Esophagus muscularis mucosa (tissue), 4 donors: ENCODE results near the gene KCNIP3. TPM values are rescaled to one million over a fixed set of nuclear protein-coding genes. Genes with fewer than 3 reads are reported as not detected.
"Not testable (repeated sequence)": the region's sequence is repeated elsewhere in the genome, so short reads cannot be mapped to it uniquely, and the experiment has no call there.

Source experiments
- DNase-seq: peaks from one replicate; pipeline ENCODE4 v3.0.0-alpha.2; 2017; ENCODE audit errors: extremely low spot score
- H3K27ac ChIP-seq, 4 donors: fragments of 200-600 bp; sonication (generic); replicated peaks in 1 of 4; 1 replicate in 3 of 4; 2 replicates in 1 of 4; pipeline ENCODE4 v1.5.1; 2016 to 2019; ENCODE audit warnings: mild to moderate bottlenecking in 1 of 4
- H3K27me3 ChIP-seq, 4 donors: fragments of 200-600 bp; sonication (generic); one replicate each; pipeline versions ENCODE4 v1.5.1 to v1.6.0; 2016 to 2019
- H3K36me3 ChIP-seq, 4 donors: fragments of 200-600 bp; sonication (generic); one replicate each; pipeline ENCODE4 v1.5.1; 2016 to 2019
- H3K4me1 ChIP-seq, 4 donors: fragments of 200-600 bp; sonication (generic); one replicate each; pipeline ENCODE4 v1.5.1; 2016 to 2019
- H3K4me3 ChIP-seq, 4 donors: fragments of 200-600 bp; sonication (generic); 1 replicate in 2 of 4; 2 replicates in 2 of 4; pipeline ENCODE4 v1.5.1; 2016 to 2019; ENCODE audit warnings: mild to moderate bottlenecking in 4 of 4, moderate library complexity in 1 of 4
- H3K9me3 ChIP-seq, 4 donors: fragments of 200-600 bp; sonication (generic); 1 replicate in 3 of 4; 2 replicates in 1 of 4; pipeline ENCODE4 v1.5.1; 2016 to 2019
- EP300 ChIP-seq: sonication (generic); formaldehyde crosslinking; IDR thresholded peaks from one replicate; pipeline ENCODE4 v1.6.1; 2017; ENCODE audit warnings: antibody characterized with exemption
- POLR2A ChIP-seq: fragments of 450-650 bp; IDR thresholded peaks from one replicate; pipeline ENCODE4 v1.6.1; 2017; ENCODE audit warnings: antibody characterized with exemption, moderate library complexity, mild to moderate bottlenecking, low read depth
- POLR2AphosphoS5 ChIP-seq, 2 donors: sonication (generic); formaldehyde crosslinking; IDR thresholded peaks; one replicate each; pipeline ENCODE4 v1.6.1; 2017; ENCODE audit warnings: antibody characterized with exemption in 2 of 2
- WGBS: methylation state at CpG from one replicate; pipeline ENCODE4 v1.1.5; 2018; 5-methylcytosine and 5-hydroxymethylcytosine counted together
- intact Hi-C: fragments of 100-400 bp; cut with DNase I; formaldehyde crosslinking; loops from one replicate; pipeline ENCODE4 v1.15.1; 2023
- total RNA-seq, 4 donors: library from RNA; depleted of rRNA; stranded (reverse); fragments of >200 nt; gene quantifications; one replicate each; pipeline versions ENCODE4 v1.1.0 to v1.2.1, GENCODE V29; 2016
- TF ChIP-seq, protein P1 (sequence below), 3 experiments: fragments of 200-600 bp in 2 of 3; fragments of 450-650 bp in 1 of 3; sonication (generic) in 2 of 3; IDR thresholded peaks; one replicate each; pipeline ENCODE4 v1.5.1; 2017 to 2019; ENCODE audit warnings: antibody characterized with exemption in 3 of 3, mild to moderate bottlenecking in 2 of 3, moderate library complexity in 1 of 3

Gene KCNIP3
- total RNA-seq, 4 donors from 2014 or later = 15.8 to 29.9 (median 23.0) TPM

DNA sequence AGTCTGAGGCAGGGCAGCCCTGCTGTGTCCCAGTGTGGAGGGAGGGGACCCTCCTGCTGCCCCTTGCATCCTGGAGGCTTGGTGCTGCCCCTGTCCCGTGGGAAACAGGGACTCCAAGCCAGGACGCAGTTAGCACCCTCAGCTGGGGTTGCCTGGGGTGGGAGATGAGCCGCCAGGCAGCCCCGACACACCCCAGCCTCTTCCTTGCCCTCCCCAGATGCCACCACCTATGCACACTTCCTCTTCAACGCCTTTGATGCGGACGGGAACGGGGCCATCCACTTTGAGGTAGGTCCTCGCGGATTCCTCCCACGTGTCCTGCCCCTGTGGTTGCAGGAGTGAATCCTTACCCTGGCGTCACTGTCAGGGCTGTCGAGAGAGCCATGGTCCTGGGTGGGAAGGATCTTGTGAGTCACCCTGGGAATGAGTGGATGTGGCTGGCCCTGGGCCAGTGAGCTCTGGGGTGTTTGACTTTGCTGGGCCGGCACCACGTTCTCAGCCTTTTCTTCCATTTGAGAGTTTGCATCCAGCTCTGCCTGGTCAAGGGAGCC is 77.8 kb downstream of the KCNIP3 start:
- no peaks in the 10 kb centered on the region for H3K27me3 ChIP-seq
- H3K4me3 ChIP-seq = no peak overlapping the region
- no peaks in the 10 kb centered on the region for H3K4me1 ChIP-seq
- peaks cover 0 to 4% (median 0%) of the 10 kb centered on the region in 4 donors for H3K9me3 ChIP-seq
- intact Hi-C loops = no loop called here
- peaks cover 0 to 40% (median 10%) of the 10 kb centered on the region in 4 donors for H3K36me3 ChIP-seq
- 81% methylated on average over 13 of the region's 15 CpGs for WGBS
- no peak overlapping the region for H3K27ac ChIP-seq
- TF ChIP-seq POLR2AphosphoS5 (IDR thresholded peaks at IDR 0.05) = no peak
- TF ChIP-seq, protein P1, sequence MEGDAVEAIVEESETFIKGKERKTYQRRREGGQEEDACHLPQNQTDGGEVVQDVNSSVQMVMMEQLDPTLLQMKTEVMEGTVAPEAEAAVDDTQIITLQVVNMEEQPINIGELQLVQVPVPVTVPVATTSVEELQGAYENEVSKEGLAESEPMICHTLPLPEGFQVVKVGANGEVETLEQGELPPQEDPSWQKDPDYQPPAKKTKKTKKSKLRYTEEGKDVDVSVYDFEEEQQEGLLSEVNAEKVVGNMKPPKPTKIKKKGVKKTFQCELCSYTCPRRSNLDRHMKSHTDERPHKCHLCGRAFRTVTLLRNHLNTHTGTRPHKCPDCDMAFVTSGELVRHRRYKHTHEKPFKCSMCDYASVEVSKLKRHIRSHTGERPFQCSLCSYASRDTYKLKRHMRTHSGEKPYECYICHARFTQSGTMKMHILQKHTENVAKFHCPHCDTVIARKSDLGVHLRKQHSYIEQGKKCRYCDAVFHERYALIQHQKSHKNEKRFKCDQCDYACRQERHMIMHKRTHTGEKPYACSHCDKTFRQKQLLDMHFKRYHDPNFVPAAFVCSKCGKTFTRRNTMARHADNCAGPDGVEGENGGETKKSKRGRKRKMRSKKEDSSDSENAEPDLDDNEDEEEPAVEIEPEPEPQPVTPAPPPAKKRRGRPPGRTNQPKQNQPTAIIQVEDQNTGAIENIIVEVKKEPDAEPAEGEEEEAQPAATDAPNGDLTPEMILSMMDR (IDR thresholded peaks at IDR 0.05) = no peak
- TF ChIP-seq EP300 = no peak
- TF ChIP-seq POLR2A = no peak
- no peak for DNase-seq

DNA sequence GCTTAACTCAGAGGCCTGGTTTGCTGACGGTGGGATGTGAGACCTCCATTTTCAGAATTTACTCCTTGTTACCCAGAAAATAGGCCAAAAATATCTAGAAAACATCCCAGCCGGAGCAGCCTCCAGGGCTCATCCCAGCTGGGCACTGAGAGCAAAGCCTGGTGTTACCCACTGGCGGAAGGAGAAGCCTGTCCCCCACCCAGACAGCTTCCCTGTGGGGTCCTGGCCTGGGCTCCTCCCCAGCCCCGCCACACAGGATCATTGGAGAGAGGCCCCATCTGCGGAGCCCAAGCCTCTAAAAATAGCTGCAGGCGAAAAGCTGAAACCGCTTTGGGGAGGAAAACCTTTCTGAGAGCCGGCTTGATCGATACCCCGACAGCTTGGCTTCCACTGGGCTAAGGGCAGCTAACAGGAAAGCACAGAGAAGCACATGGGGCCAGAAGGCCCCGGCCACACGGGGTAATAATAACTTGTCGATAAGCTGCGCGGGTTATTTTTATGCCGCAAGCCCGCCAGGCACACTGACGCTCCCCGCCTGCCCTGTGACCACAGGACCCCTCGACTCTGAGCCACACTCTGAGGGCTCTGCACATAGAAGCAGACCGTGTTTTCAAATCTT is 78.5 kb downstream of the KCNIP3 start:
- intact Hi-C loops = no loop called here
- DNase-seq = no peak
- 81% methylated on average over 21 of the region's 21 CpGs for WGBS

DNA sequence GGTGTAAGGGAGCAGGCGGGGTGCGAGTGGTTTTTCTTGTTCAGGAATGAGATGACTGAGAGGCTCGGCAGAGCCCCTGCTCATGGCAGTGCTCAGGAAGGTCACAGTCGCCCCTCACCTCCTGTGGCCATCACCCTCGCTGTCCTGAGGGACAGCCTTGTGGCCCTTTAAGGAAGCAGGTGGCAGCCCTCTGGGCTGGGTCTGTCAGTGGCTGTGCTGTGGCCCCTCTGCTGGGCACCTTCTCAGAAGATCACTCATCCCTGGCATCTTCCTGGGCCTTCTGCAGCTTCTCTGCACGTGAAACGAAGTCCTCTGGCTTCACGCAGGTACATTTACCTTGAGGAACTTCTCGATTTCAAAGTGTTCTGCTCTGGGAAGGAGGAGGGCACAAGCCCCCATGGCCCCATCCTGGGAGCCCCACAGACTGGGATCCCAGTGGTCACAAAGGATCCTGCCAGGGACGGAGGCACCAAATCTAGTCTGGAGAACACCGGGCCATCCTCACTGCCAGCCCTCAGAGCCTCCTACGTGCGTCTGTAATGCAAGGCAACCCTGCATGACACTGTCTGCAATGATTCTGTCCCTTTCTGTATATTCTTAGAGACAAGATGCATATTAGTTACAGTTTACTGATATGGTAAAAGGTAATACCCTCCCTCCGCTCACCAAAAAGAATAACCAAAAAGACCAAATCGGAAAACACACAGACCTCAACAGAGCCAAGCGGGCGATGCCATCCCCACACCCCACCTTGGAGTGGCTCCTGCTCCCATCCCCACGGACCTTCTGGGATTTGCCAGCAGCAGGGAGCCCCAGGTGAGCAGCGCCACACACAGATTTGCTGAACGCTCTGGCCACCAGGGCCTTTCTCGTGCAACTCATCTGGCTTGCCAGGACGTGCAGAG is 79.4 kb downstream of the KCNIP3 start:
- H3K27ac ChIP-seq = no peak overlapping the region
- peaks cover 0 to 46% (median 10%) of the 10 kb centered on the region in 4 donors for H3K36me3 ChIP-seq
- TF ChIP-seq, protein P1 (IDR thresholded peaks at IDR 0.05) = no peak
- TF ChIP-seq POLR2A (no peak), EP300 (no peak), POLR2AphosphoS5 (IDR thresholded peaks at IDR 0.05) (no peak)
- H3K4me1 ChIP-seq = no peaks in the 10 kb centered on the region
- intact Hi-C loops = no loop called here
- WGBS = 86% methylated on average over 14 of the region's 22 CpGs
- H3K27me3 ChIP-seq = no peaks in the 10 kb centered on the region
- no peak overlapping the region for H3K4me3 ChIP-seq
- DNase-seq = no peak
- no peaks in the 10 kb centered on the region for H3K9me3 ChIP-seq

More for the DNA sequence above, 78.5 kb downstream of the KCNIP3 start:
- TF ChIP-seq POLR2A = no peak
- no peak for TF ChIP-seq POLR2AphosphoS5 (IDR thresholded peaks at IDR 0.05)
- TF ChIP-seq, protein P1 (IDR thresholded peaks at IDR 0.05) = no peak
- no peak for TF ChIP-seq EP300
- H3K9me3 ChIP-seq = no peaks in the 10 kb centered on the region
- peaks cover 0 to 40% (median 10%) of the 10 kb centered on the region in 4 donors for H3K36me3 ChIP-seq
- no peak overlapping the region for H3K4me3 ChIP-seq
- no peaks in the 10 kb centered on the region for H3K27me3 ChIP-seq
- H3K4me1 ChIP-seq = no peaks in the 10 kb centered on the region
- H3K27ac ChIP-seq = no peak overlapping the region

DNA sequence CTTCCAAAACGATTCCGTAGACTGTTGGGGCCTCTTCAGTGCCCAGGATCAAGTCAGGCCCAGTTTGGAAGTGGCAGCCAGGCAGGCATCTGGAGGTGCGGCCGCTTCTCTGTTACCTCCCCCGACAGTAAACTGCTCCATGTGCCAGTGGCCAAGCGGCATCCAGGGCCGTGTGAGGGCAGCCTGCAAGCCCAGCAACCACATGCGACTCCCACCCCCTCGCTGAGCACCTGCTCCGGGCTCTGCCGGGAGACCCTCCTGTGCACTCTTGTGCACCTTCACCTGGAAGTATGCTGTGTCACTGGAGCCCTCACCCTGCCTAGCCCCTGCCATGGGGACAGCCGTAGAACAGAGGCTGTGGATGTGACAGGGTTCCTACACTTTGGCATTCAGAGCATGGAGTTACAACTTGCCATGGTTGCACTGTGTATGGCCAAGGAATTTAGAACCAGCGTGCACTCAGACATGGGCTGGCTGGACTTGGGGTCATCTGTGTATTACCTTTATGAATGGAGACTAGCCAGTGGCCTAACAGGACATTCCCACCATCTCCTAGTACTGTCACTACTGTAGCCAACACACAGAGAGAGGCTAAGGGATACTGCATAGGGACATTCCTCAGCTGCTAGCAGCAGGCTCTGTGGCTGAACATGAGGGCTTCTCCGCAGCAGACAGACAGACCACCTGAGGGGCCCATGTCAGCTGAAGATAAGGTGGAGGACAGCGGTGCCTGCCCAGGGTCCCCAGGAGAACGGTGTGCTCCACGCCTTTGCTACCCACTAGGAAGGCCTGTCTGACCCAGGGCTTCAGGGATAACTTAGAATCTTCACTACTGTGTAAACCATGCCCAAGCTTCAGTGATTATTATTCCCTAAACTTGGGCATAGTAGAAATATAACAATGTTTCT is 80.3 kb downstream of the KCNIP3 start:
- H3K4me1 ChIP-seq = no peaks in the 10 kb centered on the region
- no peak overlapping the region for H3K27ac ChIP-seq
- DNase-seq = no peak
- WGBS = 89% methylated on average over 15 of the region's 17 CpGs
- no peak overlapping the region for H3K4me3 ChIP-seq
- H3K27me3 ChIP-seq = no peaks in the 10 kb centered on the region
- H3K9me3 ChIP-seq = no peaks in the 10 kb centered on the region
- TF ChIP-seq POLR2AphosphoS5 (IDR thresholded peaks at IDR 0.05) (no peak), EP300 (no peak), POLR2A (no peak)
- TF ChIP-seq, protein P1 (IDR thresholded peaks at IDR 0.05) = no peak
- H3K36me3 ChIP-seq = peaks cover 0 to 55% (median 10%) of the 10 kb centered on the region in 4 donors
- intact Hi-C loops = no loop called here

DNA sequence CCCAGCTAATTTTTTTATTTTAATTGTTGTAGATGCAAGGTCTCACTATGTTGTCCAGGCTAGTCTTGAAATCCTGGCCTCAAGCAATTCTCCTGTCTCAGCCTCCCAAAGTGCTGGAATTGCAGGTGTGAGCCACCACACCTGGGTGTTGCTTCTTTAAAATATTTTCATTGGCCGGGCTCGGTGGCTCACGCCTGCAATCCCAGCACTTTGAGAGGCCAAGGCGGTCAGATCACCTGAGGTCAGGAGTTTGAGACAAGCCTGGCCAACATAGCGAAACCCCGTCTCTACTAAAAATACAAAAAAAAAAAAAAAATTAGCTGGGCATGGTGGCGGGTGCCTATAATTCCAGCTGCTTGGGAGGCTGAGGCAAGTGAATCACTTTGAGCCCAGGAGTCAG is 81.1 kb downstream of the KCNIP3 start:
- DNase-seq, H3K4me3 ChIP-seq, H3K27me3 ChIP-seq, intact Hi-C loops, H3K9me3 ChIP-seq, H3K4me1 ChIP-seq, H3K27ac ChIP-seq: not testable (repeated sequence)
- WGBS = 91% methylated on average over 7 of the region's 7 CpGs
- peaks cover 0 to 55% (median 10%) of the 10 kb centered on the region in 4 donors for H3K36me3 ChIP-seq
